SK-N-SH (cell line): ENCODE results near the gene NEIL3.

ENCODE experiments used
- EP300 ChIP-seq, 2 experiments: IDR thresholded peaks; 2 replicates each; pipeline versions ENCODE4 v1.4.0 to v1.6.1; 2012; ENCODE audit warnings: borderline replicate concordance in 1 of 2, low read depth in 1 of 2, low read length in 1 of 2
- FOXJ3 ChIP-seq: sonication (generic); formaldehyde crosslinking; IDR thresholded peaks from 2 replicates; pipeline ENCODE4 v1.5.1; 2020; ENCODE audit warnings: mild to moderate bottlenecking, missing genetic modification reagents
- POLR2AphosphoS5 ChIP-seq: IDR thresholded peaks from 2 replicates; pipeline ENCODE4 v1.6.1; 2012; ENCODE audit warnings: low read depth, low read length
- SIN3A ChIP-seq: IDR thresholded peaks from 2 replicates; pipeline ENCODE4 v1.6.1; 2012; ENCODE audit warnings: low read depth, mild to moderate bottlenecking, low read length, moderate library complexity, borderline replicate concordance
- SMC3 ChIP-seq: IDR thresholded peaks from 2 replicates; pipeline ENCODE4 v1.6.1; 2012; ENCODE audit warnings: low read depth, low read length, improper control_type of control experiment
- TEAD4 ChIP-seq: IDR thresholded peaks from 2 replicates; pipeline ENCODE4 v1.4.0; 2012; ENCODE audit warnings: mild to moderate bottlenecking, borderline replicate concordance; ENCODE audit not compliant: insufficient read depth
- TF ChIP-seq, protein P1 (sequence below): fragments of 200-600 bp; sonication (generic); IDR thresholded peaks from 2 replicates; pipeline ENCODE4 v1.6.1; 2017; ENCODE audit warnings: antibody characterized with exemption, mild to moderate bottlenecking, moderate library complexity

DNA sequence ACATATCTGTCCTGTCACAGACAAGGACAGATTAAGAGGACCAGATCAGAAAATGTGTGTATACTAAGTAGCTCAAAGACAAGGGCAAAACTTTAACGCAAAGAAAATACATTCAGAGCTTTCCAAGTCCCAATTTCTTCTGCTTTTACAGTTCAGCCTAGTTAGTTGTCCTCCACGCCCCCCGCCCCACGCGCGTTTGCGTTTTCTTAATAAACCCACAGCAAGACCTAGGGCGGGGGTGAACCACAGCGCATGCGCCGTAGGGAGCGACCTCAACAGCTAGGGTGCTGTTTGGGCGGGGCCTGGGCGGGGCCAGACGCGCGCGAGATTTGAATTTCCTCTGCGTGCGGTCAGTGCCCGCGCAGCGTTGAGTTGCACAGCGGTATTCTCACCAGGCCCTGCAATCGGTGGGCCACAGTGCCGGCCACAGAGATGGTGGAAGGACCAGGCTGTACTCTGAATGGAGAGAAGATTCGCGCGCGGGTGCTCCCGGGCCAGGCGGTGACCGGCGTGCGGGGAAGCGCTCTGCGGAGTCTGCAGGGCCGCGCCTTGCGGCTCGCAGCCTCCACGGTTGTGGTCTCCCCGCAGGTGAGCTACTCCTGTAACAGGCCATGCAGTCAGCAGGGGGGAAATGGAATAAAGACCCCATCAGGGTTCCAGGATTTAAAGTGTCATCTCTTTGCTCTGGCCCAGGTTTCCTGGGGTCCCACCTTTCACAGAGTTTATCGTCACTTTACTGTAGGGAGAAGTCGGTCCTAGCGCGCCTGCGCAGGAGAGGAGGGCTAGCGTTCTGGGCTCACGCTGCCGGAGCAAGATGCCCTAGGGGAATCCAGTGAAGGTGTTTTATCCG, at the start of gene NEIL3:
- TF ChIP-seq SMC3: no peak
- TF ChIP-seq POLR2AphosphoS5: peak; percentile 50
- TF ChIP-seq EP300 (IDR thresholded peaks at IDR 0.05; ENCODE audit: borderline replicate concordance in 1 of 2, low read depth in 1 of 2, low read length in 1 of 2): no peak
- TF ChIP-seq SIN3A: peak; percentile 95
- TF ChIP-seq, protein P1, sequence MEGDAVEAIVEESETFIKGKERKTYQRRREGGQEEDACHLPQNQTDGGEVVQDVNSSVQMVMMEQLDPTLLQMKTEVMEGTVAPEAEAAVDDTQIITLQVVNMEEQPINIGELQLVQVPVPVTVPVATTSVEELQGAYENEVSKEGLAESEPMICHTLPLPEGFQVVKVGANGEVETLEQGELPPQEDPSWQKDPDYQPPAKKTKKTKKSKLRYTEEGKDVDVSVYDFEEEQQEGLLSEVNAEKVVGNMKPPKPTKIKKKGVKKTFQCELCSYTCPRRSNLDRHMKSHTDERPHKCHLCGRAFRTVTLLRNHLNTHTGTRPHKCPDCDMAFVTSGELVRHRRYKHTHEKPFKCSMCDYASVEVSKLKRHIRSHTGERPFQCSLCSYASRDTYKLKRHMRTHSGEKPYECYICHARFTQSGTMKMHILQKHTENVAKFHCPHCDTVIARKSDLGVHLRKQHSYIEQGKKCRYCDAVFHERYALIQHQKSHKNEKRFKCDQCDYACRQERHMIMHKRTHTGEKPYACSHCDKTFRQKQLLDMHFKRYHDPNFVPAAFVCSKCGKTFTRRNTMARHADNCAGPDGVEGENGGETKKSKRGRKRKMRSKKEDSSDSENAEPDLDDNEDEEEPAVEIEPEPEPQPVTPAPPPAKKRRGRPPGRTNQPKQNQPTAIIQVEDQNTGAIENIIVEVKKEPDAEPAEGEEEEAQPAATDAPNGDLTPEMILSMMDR: no peak
- no peak for TF ChIP-seq TEAD4
- TF ChIP-seq FOXJ3: no peak
